Adipocyte (in vitro differentiated cells): ENCODE results near the gene SMIM41.

Experiments
- DNase-seq: peaks from one replicate; pipeline ENCODE4 v3.0.0-alpha.2; 2015; ENCODE audit warnings: low read depth
- H3K27me3 ChIP-seq: replicated peaks from 2 replicates; pipeline ENCODE4 v1.7.0; 2013; ENCODE audit warnings: mild to moderate bottlenecking, low read length, moderate library complexity; ENCODE audit not compliant: control insufficient read depth, insufficient read depth
- H3K36me3 ChIP-seq: 2 replicates; pipeline ENCODE4 v1.7.0; 2013; ENCODE audit warnings: low read length, mild to moderate bottlenecking, moderate library complexity; ENCODE audit not compliant: control insufficient read depth, insufficient read depth, severe bottlenecking
- H3K4me1 ChIP-seq: 2 replicates; pipeline ENCODE4 v1.7.0; 2013; ENCODE audit warnings: mild to moderate bottlenecking, low read length, moderate library complexity; ENCODE audit not compliant: control insufficient read depth, insufficient read depth
- H3K4me3 ChIP-seq: 2 replicates; pipeline ENCODE4 v1.7.0; 2013; ENCODE audit warnings: mild to moderate bottlenecking, low read length, moderate library complexity
- H3K9ac ChIP-seq: 2 replicates; pipeline ENCODE4 v1.7.0; 2013; ENCODE audit warnings: mild to moderate bottlenecking, low read length, moderate library complexity
- H3K9me3 ChIP-seq: 2 replicates; pipeline ENCODE4 v1.7.0; 2013; ENCODE audit warnings: mild to moderate bottlenecking, low read length, moderate library complexity; ENCODE audit not compliant: control insufficient read depth

Gene SMIM41

GRCh38 chr12:52122904-52123303 is 43.4 kb downstream of the SMIM41 start:
- no peak overlapping the region for H3K4me3 ChIP-seq
- H3K36me3 ChIP-seq: no peaks in the 10 kb centered on the region
- no peaks in the 10 kb centered on the region for H3K9me3 ChIP-seq
- H3K27me3 ChIP-seq: peaks cover 7% of the 10 kb centered on the region
- H3K9ac ChIP-seq: no peak overlapping the region
- no peaks in the 10 kb centered on the region for H3K4me1 ChIP-seq
- no peak for DNase-seq

- H3K27me3 ChIP-seq: peaks cover 7% of the 10 kb centered on the region
- no peak overlapping the region for H3K4me3 ChIP-seq
- DNase-seq: no peak
- no peaks in the 10 kb centered on the region for H3K36me3 ChIP-seq
- H3K9ac ChIP-seq: no peak overlapping the region
- no peaks in the 10 kb centered on the region for H3K4me1 ChIP-seq
- H3K9me3 ChIP-seq: no peaks in the 10 kb centered on the region
Observed at GRCh38 chr12:52123487-52124186, 44.1 kb downstream of the SMIM41 start.

GRCh38 chr12:52125476-52125900 is 46.0 kb downstream of the SMIM41 start:
- H3K4me1 ChIP-seq: no peaks in the 10 kb centered on the region
- peaks cover 7% of the 10 kb centered on the region for H3K27me3 ChIP-seq
- H3K9ac ChIP-seq: no peak overlapping the region
- H3K9me3 ChIP-seq: no peaks in the 10 kb centered on the region
- no peak for DNase-seq
- H3K36me3 ChIP-seq: no peaks in the 10 kb centered on the region
- H3K4me3 ChIP-seq: no peak overlapping the region

- Histone ChIP-seq H3K27me3 (peaks cover 7% of the 10 kb centered on the region), H3K36me3 (no peaks in the 10 kb centered on the region), H3K9me3 (no peaks in the 10 kb centered on the region), H3K4me1 (no peaks in the 10 kb centered on the region), H3K4me3 (no peak overlapping the region), H3K9ac (no peak overlapping the region)
- no peak for DNase-seq
Observed at GRCh38 chr12:52126050-52126604, 46.6 kb downstream of the SMIM41 start.

GRCh38 chr12:52126605-52127578 is 47.4 kb downstream of the SMIM41 start:
- no peaks in the 10 kb centered on the region for H3K4me1 ChIP-seq

GRCh38 chr12:52127683-52128450 is 48.4 kb downstream of the SMIM41 start:
- Histone ChIP-seq H3K27me3 (peaks cover 7% of the 10 kb centered on the region), H3K36me3 (no peaks in the 10 kb centered on the region), H3K9ac (no peak overlapping the region), H3K4me1 (peaks cover 9% of the 10 kb centered on the region), H3K4me3 (no peak overlapping the region), H3K9me3 (no peaks in the 10 kb centered on the region)
- no peak for DNase-seq

More at GRCh38 chr12:52126605-52127578, 47.4 kb downstream of the SMIM41 start:
- Histone ChIP-seq H3K9ac (no peak overlapping the region), H3K27me3 (peaks cover 7% of the 10 kb centered on the region), H3K36me3 (no peaks in the 10 kb centered on the region), H3K9me3 (no peaks in the 10 kb centered on the region), H3K4me3 (no peak overlapping the region)
- DNase-seq: no peak

- DNase-seq: no peak
- no peaks in the 10 kb centered on the region for H3K9me3 ChIP-seq
- H3K9ac ChIP-seq: no peak overlapping the region
- peaks cover 15% of the 10 kb centered on the region for H3K4me1 ChIP-seq
- no peak overlapping the region for H3K4me3 ChIP-seq
- H3K36me3 ChIP-seq: no peaks in the 10 kb centered on the region
- H3K27me3 ChIP-seq: no peaks in the 10 kb centered on the region
Observed at GRCh38 chr12:52130711-52131110, 51.2 kb downstream of the SMIM41 start.

GRCh38 chr12:52132754-52133161 is 53.3 kb downstream of the SMIM41 start:
- Histone ChIP-seq H3K9ac (no peak overlapping the region), H3K4me1 (peaks cover 15% of the 10 kb centered on the region), H3K4me3 (no peak overlapping the region), H3K9me3 (no peaks in the 10 kb centered on the region), H3K36me3 (no peaks in the 10 kb centered on the region), H3K27me3 (no peaks in the 10 kb centered on the region)
- peak; percentile 73 for DNase-seq

- Histone ChIP-seq H3K27me3 (no peaks in the 10 kb centered on the region), H3K9me3 (no peaks in the 10 kb centered on the region), H3K36me3 (no peaks in the 10 kb centered on the region), H3K4me3 (no peak overlapping the region), H3K4me1 (peaks cover 24% of the 10 kb centered on the region), H3K9ac (no peak overlapping the region)
- DNase-seq: no peak
Observed at GRCh38 chr12:52137746-52138145, 58.2 kb downstream of the SMIM41 start.

- no peak overlapping the region for H3K4me3 ChIP-seq
- no peaks in the 10 kb centered on the region for H3K36me3 ChIP-seq
- DNase-seq: no peak
- H3K27me3 ChIP-seq: no peaks in the 10 kb centered on the region
- H3K9ac ChIP-seq: no peak overlapping the region
- no peaks in the 10 kb centered on the region for H3K9me3 ChIP-seq
- peaks cover 20% of the 10 kb centered on the region for H3K4me1 ChIP-seq
Observed at GRCh38 chr12:52139147-52139546, 59.6 kb downstream of the SMIM41 start.
